Brain microvascular endothelial cell (primary cell): ENCODE measurements around the gene TLR3.
A peak's percentile ranks its signal among the peaks of the same experiment; 100 is the strongest.

Experiments used
- DNase-seq: peaks from one replicate; pipeline ENCODE4 v3.0.0-alpha.2; 2020
- H3K27ac ChIP-seq: fragments of 250-450 bp; sonication (Bioruptor Pico); 2 replicates; pipeline ENCODE4 v1.5.1; 2020; ENCODE audit warnings: mild to moderate bottlenecking, moderate library complexity
- H3K27me3 ChIP-seq: fragments of 250-450 bp; sonication (Bioruptor Pico); replicated peaks from 2 replicates; pipeline ENCODE4 v1.5.1; 2020; ENCODE audit warnings: mild to moderate bottlenecking
- H3K36me3 ChIP-seq: fragments of 250-450 bp; sonication (Bioruptor Pico); replicated peaks from 2 replicates; pipeline ENCODE4 v1.5.1; 2020; ENCODE audit warnings: mild to moderate bottlenecking
- H3K4me3 ChIP-seq: 2 replicates; pipeline ENCODE4 v1.5.1; 2011; ENCODE audit warnings: low read depth, mild to moderate bottlenecking, control low read depth, low read length, moderate library complexity
- in situ Hi-C: cut with HindIII; loops from 2 replicates; pipeline ENCODE4 v1.10.0; 2017; ENCODE audit warnings: low sequenced_read_pairs, low pct_ligation_motif_present
- TF ChIP-seq, protein P1 (sequence below): IDR thresholded peaks from 2 replicates; pipeline ENCODE4 v1.5.1; 2011; ENCODE audit warnings: low read depth, mild to moderate bottlenecking, moderate library complexity, low read length, control low read depth, inconsistent platforms; ENCODE audit errors: missing control alignments

TLR3 gene

DNA sequence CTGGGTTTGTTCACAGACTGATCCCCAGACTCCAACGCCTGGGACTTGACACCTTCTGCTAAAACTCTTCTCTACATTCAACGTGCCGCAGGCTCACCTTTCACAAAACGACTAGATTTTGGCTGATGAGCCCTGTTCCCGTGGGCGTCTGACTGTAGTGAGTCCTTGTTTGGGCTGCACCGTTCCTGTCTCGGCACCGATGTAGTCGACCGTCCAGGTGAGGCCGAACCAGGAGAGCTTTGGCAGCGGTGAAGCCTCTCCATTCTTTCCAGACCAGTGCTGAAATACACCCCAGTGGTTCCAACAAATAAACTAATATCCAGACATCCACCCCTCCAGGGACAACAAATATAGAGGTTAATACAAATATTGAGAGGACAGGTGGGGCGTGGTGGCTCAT, 45.0 kb upstream of the TLR3 start:
- in situ Hi-C loops: loop anchor here (25.0 kb wide), 1 partner anchor 362 kb away; no protein-coding TSS in a partner anchor
- no peak overlapping the region for H3K4me3 ChIP-seq
- no peak overlapping the region for H3K27ac ChIP-seq
- DNase-seq: no peak
- no peaks in the 10 kb centered on the region for H3K36me3 ChIP-seq
- TF ChIP-seq, protein P1, sequence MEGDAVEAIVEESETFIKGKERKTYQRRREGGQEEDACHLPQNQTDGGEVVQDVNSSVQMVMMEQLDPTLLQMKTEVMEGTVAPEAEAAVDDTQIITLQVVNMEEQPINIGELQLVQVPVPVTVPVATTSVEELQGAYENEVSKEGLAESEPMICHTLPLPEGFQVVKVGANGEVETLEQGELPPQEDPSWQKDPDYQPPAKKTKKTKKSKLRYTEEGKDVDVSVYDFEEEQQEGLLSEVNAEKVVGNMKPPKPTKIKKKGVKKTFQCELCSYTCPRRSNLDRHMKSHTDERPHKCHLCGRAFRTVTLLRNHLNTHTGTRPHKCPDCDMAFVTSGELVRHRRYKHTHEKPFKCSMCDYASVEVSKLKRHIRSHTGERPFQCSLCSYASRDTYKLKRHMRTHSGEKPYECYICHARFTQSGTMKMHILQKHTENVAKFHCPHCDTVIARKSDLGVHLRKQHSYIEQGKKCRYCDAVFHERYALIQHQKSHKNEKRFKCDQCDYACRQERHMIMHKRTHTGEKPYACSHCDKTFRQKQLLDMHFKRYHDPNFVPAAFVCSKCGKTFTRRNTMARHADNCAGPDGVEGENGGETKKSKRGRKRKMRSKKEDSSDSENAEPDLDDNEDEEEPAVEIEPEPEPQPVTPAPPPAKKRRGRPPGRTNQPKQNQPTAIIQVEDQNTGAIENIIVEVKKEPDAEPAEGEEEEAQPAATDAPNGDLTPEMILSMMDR: no peak
- no peaks in the 10 kb centered on the region for H3K27me3 ChIP-seq

DNA sequence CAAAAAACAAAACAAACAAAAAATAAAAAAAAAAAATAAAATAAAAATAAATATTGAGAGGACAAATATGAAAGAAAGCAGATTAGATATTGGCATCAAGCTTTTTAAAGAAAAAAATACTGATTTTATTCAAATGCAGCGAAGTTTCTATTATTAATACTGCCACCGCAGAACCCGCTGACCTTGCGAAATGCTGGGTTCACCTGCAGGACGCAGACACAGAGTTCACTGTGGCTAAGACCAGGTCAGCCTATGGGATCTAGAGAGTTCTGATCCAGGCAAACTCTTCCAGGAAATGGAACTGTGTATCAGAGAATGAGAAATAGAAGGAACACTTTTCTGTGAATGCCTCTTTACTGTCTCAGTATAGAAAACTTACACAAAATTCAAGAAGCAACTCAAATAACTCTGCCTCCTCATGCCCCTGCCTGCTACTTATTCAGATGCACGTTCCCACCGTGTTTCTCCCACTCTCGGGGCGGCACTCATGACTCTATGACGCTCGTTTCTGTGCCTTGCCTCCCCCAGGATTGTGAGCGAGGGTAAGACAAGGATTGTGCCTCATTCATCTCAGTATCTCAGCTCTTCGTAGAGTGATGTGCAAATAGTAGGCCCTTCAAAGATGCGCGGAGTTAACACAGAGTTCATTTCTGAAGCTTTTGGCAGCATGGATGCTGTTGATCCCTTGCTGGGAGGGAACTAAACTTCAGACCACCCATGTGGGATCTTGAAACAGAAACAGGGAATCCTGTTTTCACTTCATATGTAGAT, 44.1 kb upstream of the TLR3 start:
- H3K27ac ChIP-seq: no peak overlapping the region
- H3K36me3 ChIP-seq: no peaks in the 10 kb centered on the region
- no peaks in the 10 kb centered on the region for H3K27me3 ChIP-seq
- DNase-seq: no peak
- in situ Hi-C loops: loop anchor here (25.0 kb wide), 1 partner anchor 363 kb away; no protein-coding TSS in a partner anchor
- TF ChIP-seq, protein P1: no peak
- no peak overlapping the region for H3K4me3 ChIP-seq

DNA sequence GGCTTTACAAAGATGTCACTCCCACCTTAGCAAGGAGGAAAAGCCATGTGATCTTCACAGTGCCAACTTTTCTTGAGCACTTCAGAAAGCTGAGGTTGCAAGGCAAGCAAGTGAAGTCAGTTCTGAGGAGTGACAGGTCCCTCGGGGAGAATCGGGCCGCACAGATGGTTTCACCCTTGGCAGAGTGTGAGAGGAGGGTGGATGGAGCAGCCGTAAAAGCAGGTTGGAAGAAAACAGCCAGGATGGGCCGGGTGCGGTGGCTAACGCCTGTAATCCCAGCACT, 43.6 kb upstream of the TLR3 start:
- TF ChIP-seq, protein P1: no peak
- Histone ChIP-seq H3K27ac (no peak overlapping the region), H3K27me3 (no peaks in the 10 kb centered on the region), H3K36me3 (no peaks in the 10 kb centered on the region), H3K4me3 (no peak overlapping the region)
- no peak for DNase-seq
- in situ Hi-C loops: no loop called here

DNA sequence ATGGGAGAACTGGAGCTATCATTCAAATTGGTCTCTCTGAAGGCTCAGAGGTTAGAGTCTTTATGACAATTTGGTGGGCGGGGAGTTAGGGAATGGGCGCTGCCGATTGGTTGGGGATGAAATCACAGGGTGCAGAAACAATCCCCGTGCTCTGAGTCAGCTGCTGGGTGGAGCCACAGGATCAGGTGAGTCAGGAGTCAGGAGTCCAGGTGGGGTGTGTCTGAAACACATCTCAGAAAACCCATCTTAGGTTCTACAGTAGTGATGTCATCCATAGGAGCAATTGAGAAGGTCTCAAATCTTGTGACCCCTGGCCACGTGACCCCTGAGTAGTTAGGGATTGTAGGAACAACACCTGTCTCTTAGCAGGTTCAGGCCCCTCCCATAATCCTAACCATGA, 41.6 kb upstream of the TLR3 start:
- in situ Hi-C loops: no loop called here
- no peak for DNase-seq
- H3K4me3 ChIP-seq: no peak overlapping the region

DNA sequence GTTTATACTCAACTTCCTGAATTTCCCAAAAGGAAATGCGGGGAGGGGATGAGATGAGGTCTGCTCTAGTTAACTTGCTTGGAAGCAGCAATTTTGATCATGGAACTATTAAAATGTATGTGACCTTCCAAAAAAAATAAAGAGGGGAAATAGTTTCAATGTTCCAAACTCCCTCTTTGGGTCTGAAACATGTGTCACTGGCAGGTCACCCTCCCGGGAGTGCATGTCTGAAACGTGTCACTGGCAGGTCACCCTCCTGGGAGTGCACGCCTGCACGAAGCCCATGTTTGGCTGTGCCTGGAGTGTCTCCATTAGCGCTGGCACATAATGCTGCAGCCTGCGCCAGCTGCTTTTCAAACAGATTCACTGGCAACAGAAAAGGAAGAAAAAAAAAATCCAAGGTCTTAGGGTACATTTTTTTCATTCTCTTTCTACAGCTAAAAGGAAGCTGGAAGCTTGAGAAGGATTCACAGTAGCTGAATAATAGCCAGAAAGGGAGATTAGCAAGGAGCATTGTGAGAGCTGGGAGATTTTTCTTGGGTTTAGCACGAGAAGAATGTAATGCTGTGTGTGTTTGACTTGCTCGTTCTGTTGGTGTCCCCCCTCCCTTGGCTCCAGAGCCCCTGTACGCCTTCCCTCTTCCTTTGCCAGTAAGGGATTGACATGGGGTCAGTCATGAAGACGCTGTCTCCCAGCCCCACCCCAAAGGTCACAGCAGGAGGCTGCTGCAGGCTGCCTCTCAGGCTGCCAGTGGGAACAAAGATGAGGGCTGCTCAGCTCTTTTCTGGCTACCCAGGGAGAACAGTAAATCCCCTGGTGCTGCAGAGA, 39.2 kb upstream of the TLR3 start:
- H3K27ac ChIP-seq: peak overlapping the region; percentile 71
- no peaks in the 10 kb centered on the region for H3K27me3 ChIP-seq
- in situ Hi-C loops: no loop called here
- TF ChIP-seq, protein P1: no peak
- H3K36me3 ChIP-seq: no peaks in the 10 kb centered on the region
- no peak overlapping the region for H3K4me3 ChIP-seq
- DNase-seq: peak; percentile 67

More for the DNA sequence above, 41.6 kb upstream of the TLR3 start:
- H3K36me3 ChIP-seq: no peaks in the 10 kb centered on the region
- TF ChIP-seq, protein P1: no peak
- H3K27me3 ChIP-seq: no peaks in the 10 kb centered on the region
- no peak overlapping the region for H3K27ac ChIP-seq
